Gastrocnemius medialis (tissue), 4 donors: Measurements from ENCODE around the gene P4HA2.

Experiments
- CTCF ChIP-seq, 5 experiments: fragments of 450-650 bp in 3 of 5; fragments of 200-600 bp in 2 of 5; sonication (generic) in 2 of 5; IDR thresholded peaks in 4 of 5; conservative IDR thresholded peaks in 1 of 5; 1 replicate in 4 of 5; 2 replicates in 1 of 5; pipeline ENCODE4 v1.5.1; 2016 to 2019; ENCODE audit warnings: antibody characterized with exemption in 5 of 5, mild to moderate bottlenecking in 3 of 5, moderate library complexity in 3 of 5
- POLR2A ChIP-seq, 2 donors: fragments of 450-650 bp; IDR thresholded peaks; one replicate each; pipeline ENCODE4 v1.6.1; 2017; ENCODE audit warnings: antibody characterized with exemption in 2 of 2, mild to moderate bottlenecking in 2 of 2, moderate library complexity in 2 of 2

GRCh38 chr5:132256086-132256782 lies 28.6 kb upstream of the P4HA2 start:
- TF ChIP-seq CTCF (IDR thresholded peaks at IDR 0.05 in 4 of 5, conservative IDR thresholded peaks at IDR 0.05 in 1 of 5) (no peak), POLR2A (IDR thresholded peaks at IDR 0.05) (no peak)
